Adrenal gland (tissue), 5 donors: ENCODE results near the gene PPM1L.

Source experiments
- CTCF ChIP-seq, 6 experiments: fragments of 450-650 bp in 4 of 6; fragments of 200-600 bp in 2 of 6; sonication (generic) in 1 of 6; IDR thresholded peaks; 1 replicate in 5 of 6; 2 replicates in 1 of 6; pipeline versions ENCODE4 v1.5.1 to v1.8.0; 2016 to 2021; ENCODE audit warnings: antibody characterized with exemption in 6 of 6, mild to moderate bottlenecking in 2 of 6, moderate library complexity in 1 of 6
- POLR2A ChIP-seq, 2 donors: fragments of 450-650 bp; IDR thresholded peaks; one replicate each; pipeline ENCODE4 v1.6.1; 2017; ENCODE audit warnings: antibody characterized with exemption in 2 of 2, mild to moderate bottlenecking in 2 of 2, moderate library complexity in 1 of 2
- donor health status: DM: no; HTN: no; CAD: no.

GRCh38 chr3:161031134-161031533, 275.1 kb downstream of the PPM1L start:
- TF ChIP-seq CTCF (IDR thresholded peaks at IDR 0.05) (no peak), POLR2A (IDR thresholded peaks at IDR 0.05) (no peak)
